HG02763 (cell line): ENCODE data around the gene FAM53B.
"Not testable (repeated sequence)": the region's sequence is repeated elsewhere in the genome, so short reads cannot be mapped to it uniquely, and the experiment has no call there.

Source experiments
- ATAC-seq: cut with Tn5 transposase; IDR thresholded peaks from one replicate; pipeline ENCODE4 v1.9.1; 2021; ENCODE audit warnings: mild to moderate bottlenecking, moderate library complexity; ENCODE audit not compliant: unreplicated experiment

Gene FAM53B

DNA sequence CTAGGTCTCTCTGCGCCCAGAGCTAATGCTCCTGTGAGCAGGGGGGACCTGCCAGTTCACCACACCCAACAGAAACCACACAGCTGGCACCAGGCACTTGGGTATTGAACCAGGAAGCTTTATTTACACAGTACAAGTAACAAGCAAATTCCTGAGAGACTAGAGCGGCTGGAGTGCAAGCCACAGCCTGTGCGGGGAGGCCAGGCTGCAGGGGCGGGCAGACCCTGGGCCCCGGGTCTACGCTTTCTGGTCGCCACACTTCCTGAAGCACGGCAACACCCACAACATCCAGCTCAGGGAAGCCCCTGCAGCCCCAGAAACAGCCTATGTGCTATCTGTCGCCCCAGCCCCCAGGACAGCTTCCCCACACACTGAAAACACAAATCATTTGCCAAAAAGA lies 125.0 kb downstream of the FAM53B start:
- no peak for ATAC-seq

DNA sequence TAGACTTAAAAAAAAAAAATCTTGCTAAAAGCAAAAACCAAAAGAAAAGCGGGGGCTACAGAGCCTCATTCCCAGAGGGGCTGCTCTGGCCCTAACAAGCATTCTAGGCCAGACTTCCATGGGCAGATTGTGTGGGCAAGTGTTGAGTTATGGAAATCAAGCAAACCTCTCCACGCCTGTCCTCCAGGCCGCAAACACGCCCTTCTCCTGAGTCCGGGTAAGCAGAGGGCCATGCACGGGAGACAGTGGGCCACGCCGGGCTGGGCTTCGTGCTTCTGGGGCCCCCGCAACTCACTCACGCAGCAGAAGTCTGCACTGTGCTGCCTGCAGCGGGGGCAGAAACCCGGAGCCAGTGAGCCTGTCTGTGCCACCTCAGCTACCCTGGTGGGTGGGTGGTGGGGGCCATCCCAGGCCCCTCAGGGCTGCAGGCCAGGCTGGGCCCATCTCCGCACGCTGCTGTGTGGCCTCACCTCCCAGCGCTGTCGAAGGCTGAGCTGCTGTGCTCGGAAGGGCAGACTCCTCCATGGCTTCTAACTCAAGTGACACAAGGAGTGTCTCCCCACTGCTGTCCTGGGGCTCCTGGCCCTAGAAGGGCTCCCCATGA lies 125.6 kb downstream of the FAM53B start:
- ATAC-seq = no peak

DNA sequence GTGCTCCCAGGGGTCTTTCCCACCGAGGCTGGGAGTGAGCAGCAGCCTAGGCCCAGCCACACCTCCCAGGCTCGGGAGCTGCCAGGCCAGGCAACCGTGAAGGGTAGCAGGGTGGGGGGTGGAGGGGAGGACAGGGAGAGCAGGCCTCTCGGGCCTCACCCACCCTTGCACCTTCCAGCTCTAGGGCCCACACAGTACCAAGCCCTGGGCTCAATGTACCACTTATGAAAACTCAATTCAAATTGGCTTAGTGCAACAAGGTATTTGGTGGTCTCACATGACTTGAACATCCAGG lies 127.4 kb downstream of the FAM53B start:
- ATAC-seq = no peak

DNA sequence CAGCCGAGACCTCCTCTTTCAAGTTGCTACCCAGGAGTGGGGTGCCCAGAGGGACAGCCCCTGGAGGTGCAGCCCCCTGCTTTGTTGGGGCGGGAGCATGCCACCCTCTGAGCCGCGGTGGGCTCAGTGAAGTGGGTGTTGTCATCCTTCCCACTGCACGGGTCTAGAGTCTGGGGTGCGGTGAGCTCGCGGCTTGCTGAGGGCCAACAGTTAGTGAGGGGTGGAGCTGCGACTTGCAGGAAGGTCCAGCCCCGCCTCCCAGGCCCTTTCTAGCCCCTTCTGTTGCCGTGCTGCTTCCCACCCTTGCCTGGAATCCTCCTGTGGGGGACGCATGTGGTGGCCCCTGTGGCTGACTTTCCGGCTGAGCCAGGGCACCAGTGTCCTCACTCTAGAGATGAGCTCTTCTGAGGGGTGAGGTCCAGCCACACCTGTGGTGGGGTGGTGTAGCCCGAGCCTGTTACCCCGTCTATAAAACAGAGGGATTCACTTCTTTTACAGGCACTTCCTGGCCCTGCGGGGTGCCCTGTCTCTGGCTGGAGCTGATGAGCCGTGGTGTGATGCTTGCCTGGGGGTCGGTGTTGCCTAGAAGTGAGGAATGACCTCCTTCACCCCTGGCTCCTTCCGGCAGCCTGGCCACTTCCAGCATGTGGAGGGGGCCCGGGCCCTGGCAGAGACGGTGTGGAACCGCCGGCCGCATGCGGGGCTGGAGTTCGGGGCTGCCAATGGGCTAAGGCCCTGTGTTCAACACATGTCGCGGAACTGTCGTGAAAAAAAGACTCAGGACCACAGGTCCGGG lies 127.9 kb downstream of the FAM53B start:
- ATAC-seq = no peak

DNA sequence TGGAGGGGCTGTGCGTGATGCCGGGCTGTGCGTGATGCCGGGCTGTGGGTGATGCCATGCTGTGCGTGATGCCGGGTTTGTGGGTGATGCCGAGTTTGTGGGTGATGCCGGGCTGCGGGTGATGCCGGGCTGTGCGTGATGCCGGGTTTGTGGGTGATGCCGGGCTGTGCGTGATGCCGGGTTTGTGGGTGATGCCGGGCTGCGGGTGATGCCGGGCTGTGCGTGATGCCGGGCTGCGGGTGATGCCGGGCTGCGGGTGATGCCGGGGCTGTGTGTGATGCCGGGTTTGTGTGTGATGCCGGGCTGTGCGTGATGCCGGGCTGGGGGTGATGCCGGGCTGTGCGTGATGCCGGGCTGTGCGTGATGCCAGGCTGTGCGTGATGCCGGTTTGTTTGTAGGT lies 128.9 kb downstream of the FAM53B start:
- no peak for ATAC-seq

DNA sequence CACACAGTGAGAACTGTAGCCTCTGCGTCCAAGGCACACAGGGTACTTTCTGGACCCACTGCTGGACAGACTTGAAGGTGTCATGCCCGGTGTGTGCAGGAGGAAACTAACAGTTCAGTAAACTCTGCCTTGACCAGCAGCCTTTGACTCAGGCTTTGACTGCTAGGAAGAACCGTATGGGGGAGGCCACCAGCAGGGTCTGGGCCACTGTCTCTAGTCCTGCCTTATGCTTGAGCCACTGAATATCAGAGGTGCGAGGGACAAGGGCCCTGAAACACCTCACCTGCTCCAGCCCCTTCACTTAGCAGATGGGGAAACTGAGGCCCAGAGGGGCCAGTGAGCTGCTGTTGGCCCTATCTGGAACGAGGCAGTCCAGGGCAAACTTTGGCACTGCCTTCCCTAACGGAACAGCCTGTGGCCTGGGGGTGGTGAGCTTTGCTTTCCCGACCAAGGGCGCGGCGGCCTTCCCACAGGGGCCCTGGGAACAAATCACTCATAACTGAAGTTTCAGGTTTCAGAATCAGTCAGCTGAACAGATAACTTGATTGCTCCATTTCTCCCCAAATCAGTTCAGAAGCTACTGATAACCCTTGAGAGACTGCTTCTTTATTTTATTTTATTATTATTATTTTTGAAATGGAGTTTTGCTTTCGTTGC lies 130.0 kb downstream of the FAM53B start:
- no peak for ATAC-seq

DNA sequence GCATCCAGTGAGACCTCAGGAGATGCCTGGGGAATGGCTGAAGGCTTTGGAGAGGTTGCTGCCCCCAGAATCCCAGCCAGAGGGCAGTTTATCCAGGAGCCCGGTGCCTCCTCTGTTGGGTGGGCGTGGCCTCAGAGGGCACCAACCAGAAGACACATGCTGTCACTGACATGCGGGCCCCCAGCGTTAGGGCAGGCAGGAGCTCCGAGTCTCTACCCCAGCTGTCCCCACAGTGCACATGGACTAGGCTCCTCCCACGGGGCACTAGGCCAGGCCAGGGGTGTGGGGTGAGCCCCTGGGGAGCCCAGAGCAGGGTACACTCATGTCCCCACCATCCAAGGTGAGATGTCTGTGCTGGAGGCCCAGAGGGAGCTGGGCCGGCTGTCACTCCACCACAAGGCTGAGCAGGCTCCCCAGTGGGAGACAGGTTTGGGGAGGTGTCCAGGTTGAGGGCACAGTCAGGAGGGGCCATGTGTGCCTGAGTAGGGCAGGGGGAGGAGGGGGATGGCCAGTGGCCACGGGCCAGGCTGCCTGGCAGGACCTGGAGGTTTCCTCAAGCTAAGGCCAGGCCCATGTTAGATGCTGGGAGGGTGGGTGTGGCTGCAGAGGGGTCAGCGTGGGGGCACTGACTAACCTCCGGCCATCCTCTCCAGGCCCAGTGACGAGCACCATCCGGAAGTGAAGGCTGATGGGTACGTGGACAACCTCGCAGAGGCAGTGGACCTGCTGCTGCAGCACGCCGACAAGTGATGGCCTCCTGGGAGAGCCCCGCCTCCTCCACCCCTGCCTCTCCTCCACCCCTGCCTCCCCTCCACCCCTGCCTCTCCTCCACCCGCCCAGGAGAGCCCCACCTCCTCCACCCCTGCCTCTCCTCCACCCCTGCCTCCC lies 131.3 kb downstream of the FAM53B start:
- ATAC-seq = no peak

DNA sequence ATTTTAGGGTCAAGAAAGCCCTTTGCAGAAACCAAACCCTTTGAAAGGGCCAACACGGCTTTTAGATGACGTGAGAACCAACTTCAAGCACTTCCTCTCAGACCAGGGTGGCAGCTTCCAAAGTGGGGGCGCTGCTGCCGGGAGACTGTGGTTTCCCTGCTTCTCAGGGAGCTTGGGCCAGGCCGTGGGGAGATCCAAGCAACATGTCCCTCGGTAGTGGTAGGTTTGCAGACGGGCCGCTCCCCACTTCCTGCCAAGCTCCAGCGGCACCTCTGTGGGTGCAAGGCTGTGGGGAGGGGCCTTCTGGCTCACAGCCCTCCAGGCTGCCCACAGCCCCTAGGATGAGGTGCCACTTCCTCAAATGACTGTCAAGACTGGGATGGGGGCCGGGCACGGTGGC lies 132.4 kb downstream of the FAM53B start:
- no peak for ATAC-seq

DNA sequence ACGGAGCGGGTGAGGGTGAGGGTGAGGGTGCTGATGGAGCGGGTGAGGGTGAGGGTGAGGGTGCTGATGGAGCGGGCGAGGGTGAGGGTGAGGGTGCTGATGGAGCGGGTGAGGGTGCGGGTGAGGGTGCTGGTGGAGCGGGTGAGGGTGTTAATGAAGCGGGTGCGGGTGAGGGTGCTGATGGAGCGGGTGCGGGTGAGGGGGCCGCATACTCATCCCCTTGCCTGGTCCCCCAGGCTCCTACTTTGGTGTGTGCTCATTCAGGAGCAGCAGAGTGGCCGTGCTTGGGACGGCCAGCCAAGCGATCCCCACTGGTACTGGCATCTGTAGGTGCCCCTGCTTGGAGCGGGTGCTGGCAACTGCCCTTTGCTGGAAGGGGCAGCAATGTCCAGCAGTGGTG lies 133.3 kb downstream of the FAM53B start:
- not testable (repeated sequence) for ATAC-seq

DNA sequence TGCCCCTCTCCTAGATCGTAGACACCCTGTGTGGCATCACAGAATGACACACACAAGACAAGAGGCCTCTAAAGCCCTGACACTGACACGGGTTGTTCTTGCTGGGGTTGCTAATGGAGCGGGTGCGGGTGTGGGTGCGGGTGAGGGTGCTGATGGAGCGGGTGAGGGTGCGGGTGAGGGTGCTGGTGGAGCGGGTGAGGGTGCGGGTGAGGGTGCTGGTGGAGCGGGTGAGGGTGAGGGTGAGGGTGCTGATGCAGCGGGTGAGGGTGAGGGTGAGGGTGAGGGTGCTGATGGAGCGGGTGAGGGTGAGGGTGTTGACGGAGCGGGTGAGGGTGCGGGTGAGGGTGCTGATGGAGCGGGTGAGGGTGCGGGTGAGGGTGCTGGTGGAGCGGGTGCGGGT lies 134.0 kb downstream of the FAM53B start:
- ATAC-seq = not testable (repeated sequence)

DNA sequence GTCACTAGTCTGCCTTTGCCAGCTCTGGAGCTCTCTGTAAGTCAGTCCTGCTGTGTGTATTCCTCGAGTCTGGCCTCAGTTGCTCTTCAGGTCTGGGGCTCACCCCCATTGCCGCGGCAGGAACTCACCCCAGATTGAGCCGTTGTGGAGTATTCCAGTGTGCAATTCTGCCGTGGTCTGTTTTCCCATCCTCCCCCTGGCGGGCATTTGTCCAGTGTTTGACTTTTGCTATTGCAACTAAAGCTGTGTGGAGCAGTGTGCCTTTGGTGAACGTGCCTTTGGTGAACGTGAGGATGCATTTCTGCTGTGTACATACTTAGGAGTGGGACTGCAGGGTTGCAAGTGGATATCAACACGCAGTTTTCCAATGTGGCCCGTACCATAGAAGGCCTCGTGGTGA lies 134.5 kb downstream of the FAM53B start:
- ATAC-seq = no peak

DNA sequence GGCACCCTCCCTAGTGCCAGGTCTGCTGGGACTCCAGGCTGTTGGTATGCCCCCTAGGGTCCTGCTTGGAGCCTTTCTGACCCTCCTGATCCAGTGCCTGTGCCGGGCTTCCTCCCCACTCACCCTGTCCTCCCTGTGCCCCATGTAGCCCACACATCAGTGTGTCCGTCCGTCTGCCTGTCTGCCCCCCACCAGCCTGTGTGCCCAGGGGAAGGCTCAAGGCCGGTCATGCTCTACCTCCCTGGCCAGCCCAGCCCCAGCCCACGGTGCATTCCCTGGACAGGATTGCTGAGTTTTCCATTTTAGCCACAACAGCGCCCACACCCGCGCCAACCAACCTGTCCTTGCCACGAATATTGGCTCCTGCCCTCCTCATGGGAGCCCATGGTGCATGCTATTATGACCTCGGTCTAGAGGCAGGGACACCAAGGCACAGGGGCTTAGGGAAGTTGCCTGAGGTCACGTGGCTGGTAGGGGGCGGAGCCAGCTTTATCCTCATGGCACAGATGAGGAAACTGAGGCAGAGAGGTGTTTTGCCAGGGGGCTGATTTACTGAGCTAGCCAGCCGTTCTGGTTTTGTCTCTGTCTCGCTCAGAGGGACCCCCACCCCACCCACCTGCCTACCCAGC lies 136.0 kb downstream of the FAM53B start:
- ATAC-seq = no peak

DNA sequence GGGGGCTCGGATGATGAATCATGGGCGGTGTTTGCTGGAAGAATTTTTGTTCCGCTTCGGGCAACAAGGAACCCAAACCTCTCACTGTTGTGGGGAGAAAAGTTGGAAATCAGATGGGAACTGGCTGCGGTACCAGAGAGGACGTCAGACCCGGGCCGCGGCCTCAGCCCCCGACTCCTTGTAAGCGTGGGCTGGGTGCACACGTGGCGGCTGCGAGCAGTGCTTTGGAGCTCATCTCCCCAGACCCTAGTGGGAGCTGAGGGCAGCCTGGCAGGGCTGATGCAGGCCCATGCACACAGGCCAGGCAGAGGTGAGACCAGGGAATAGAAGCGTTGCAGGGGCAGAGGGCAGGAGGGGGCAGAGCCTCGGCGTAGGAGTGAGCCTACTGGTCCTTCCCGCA lies 136.5 kb downstream of the FAM53B start:
- no peak for ATAC-seq

DNA sequence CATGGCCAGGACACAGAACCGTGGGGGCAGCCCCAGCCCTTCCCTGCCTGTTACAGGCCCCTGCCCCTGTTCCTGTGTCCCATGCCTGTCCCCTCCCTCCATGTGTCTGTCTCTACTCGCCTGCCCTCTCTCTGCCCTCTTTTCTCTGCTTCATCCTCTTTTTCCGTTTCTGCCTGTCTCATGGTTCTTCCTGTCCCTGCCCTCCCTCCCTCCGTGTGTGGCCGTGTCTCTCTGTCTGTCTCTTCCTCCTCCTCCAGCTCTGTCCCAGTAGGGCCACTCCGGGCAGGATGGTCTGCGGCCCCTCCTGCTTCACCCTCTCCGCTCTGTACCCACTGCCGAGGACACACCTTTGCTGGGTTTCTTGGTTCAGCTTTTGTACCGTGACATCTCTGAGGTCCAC lies 137.4 kb downstream of the FAM53B start:
- no peak for ATAC-seq

DNA sequence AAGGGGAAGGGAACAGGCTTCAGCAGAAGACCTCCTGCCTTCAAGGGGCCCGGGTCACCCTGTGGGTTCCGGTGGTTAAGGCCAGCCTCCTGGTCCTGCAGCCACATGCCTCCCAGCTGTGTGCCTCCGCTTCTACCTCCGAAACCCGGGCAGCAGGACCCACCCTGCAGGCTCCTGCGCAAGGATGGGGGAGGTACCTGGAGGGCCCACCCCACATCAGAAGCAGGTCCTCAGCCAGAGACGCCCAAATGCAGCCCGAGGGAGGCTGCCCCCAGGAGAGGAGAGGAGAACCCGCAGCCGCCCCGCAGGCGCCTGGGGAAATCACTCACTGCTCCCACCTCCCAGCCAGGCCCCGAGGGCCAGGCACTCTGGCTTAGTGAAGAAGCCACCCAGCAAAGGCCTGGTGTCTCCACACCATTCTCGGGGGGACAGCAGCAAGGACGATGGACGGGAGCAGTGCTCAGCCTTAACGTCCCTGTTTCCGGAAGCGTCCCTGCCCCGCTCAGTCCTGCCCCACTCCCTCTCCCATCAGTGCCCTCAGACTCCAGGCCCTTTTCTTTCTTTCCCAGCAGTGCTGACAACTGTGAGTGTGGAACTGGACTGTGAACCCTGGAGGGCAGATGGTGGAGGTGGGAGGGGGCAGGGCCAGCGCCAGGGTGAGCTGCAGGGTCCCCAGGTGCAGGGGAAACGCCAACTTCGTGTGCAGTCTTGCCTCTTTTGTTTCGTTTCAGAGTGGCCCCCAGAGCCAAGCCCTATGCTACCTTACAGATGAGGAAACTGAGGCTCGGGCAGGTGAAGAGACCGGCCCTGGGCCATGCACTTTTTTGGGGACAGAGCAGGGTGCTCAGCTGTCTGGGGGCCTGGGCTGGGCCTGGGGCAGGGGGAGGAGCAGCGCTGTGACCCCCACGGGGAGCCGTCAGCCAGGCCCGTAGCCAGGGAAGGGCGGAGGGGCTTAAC lies 138.0 kb downstream of the FAM53B start:
- no peak for ATAC-seq

DNA sequence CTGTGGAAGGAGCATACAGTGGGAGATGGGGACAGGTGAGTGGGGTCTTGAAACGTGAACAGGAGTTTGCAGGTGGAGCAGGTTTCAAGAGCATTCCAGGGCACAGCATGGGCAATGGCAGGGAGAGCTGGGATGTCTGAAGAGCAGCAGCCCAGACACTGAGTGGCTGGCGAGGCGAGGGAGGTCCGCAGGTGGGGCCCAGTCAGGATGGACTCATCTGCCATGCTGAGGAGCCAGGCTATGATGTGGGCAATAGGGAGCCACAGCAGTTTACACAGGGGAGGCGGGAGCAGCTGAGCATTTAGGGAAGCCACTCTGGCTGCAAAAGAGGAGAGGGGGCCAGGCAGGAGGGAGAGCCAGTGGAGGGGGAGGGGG lies 138.7 kb downstream of the FAM53B start:
- ATAC-seq = no peak

DNA sequence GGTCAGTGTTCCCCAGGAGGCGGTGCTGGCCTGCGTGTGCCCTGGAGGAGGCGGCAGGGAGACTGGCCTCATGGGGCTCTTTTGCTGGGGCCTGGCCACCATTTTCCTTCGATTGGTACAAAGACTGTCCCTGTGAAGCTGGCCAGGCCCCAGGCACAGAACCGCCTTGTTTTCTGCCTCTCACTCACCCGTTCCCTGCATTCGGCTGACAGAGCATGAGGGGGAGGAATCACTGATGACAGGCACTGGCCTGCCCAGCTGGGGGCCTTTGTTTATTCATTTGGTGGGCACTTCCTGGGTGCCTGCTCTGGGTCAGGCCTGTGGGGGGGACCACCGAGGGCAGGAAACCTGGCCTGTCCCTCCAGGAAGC lies 139.2 kb downstream of the FAM53B start:
- no peak for ATAC-seq

DNA sequence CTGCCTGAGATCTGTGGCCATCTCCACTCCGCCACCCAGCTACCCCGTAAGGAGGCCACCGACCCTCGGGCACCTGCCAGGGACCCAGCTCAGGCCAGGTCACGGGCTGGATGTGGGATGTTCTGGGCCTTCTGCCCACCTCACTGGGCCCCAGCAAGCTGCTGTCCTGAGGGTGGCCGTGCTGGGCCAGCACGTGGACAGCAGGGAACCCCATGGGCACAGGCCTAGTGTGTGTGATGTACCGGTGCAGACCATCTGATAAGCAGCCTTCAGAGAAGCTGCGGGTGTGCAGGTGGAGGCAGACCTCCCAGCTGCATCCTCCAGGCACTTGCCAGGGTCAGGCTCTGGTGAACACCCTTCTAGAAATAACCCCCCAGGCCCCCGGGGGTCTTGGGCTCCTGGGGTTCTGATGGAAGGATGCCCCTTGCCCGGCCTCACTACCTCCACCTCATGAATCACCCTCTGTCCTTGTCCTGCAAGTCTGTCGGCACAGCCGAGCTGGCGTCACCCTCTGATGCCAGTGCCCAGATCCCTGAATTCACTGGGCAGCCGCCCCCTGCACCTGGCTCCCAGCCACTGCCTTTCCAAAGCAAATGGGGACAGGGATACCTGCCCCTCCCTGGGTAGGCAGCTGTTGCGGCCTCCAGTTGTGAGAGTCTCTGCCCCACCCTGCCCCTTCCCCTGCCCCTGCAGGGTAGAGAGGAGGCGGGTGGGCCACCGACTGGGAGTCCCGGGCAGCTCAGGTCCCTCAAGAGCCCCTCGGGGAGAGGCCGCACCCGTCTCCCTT lies 139.8 kb downstream of the FAM53B start:
- ATAC-seq = no peak
